Activated naive CD4-positive, alpha-beta T cell treated with anti-CD3 and anti-CD28 coated beads for 36 hours (primary cell): ENCODE data around the gene SEMG2. TPM values are rescaled to one million over a fixed set of nuclear protein-coding genes. Genes with fewer than 3 reads are reported as not detected.
A peak's percentile ranks its signal among the peaks of the same experiment; 100 is the strongest.

Experiments used
- CTCF ChIA-PET: fragments of 350-600 bp; sonication (Branson Sonifier 250); formaldehyde crosslinking; loops from one replicate; lab custom pipeline; 2021; ENCODE audit warnings: antibody characterized with exemption; lab: Charles Lee
- DNase-seq: peaks from one replicate; pipeline ENCODE4 v3.0.0-alpha.2; 2020
- H3K27ac Mint-ChIP-seq: one replicate; pipeline ENCODE4 v1.8.0; 2021; ENCODE audit warnings: mild to moderate bottlenecking, mixed read lengths
- H3K27me3 Mint-ChIP-seq: one replicate; pipeline ENCODE4 v1.8.0; 2021; ENCODE audit warnings: low read depth, mixed read lengths
- H3K36me3 Mint-ChIP-seq: one replicate; pipeline ENCODE4 v1.8.0; 2021; ENCODE audit warnings: low read depth, mixed read lengths
- H3K4me1 Mint-ChIP-seq: one replicate; pipeline ENCODE4 v1.8.0; 2021; ENCODE audit warnings: low read depth, mixed read lengths
- H3K4me3 Mint-ChIP-seq: one replicate; pipeline ENCODE4 v1.8.0; 2021; ENCODE audit warnings: mild to moderate bottlenecking, moderate library complexity, mixed read lengths
- H3K9me3 Mint-ChIP-seq: one replicate; pipeline ENCODE4 v1.8.0; 2021; ENCODE audit warnings: mixed read lengths
- intact Hi-C: fragments of 100-400 bp; cut with micrococcal nuclease; formaldehyde crosslinking; loops from one replicate; pipeline ENCODE4 v1.15.1; 2023
- total RNA-seq, 2 experiments: library from RNA; stranded (reverse); gene quantifications; one replicate each; pipeline ENCODE4 v1.2.3, GENCODE V29; 2021

The SEMG2 gene
- total RNA-seq, 2 experiments from 2014 or later, result not detected

DNA sequence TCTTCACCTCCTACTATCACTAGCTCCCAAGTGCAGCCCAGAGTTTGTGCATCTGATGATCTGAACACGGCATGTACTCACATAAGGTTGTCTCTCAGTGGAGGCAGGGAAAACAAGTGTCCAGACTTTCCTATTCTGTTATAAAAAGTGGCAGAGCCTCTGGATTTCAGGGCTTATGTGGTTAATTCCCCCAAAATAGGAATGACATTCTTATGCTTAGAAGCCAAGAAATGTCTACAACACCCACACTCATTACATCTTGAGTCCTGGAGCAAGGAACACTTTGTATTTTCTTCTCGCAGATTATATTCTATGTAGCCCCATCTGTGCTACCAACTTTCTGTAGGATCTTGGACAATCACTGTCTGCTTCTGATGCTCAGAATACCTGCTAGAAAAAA is 27.8 kb upstream of the SEMG2 start:
- H3K4me3 Mint-ChIP-seq, result no peak overlapping the region
- CTCF ChIA-PET, result no interaction called here
- no peaks in the 10 kb centered on the region for H3K9me3 Mint-ChIP-seq

GRCh38 chr20:45206725-45207124 is 14.4 kb upstream of the SEMG2 start, which contains the start of gene SEMG1:
SEMG1 (plus strand) TSS chr20:45207033; CDS start chr20:45207054, 21 bp downstream.
- intact Hi-C loops, result no loop called here
- no peaks in the 10 kb centered on the region for H3K4me1 Mint-ChIP-seq
- H3K9me3 Mint-ChIP-seq, result peaks cover 6% of the 10 kb centered on the region
- CTCF ChIA-PET, result no interaction called here
- no peak within 1 kb of the TSS for H3K4me3 Mint-ChIP-seq
- DNase-seq, result no peak
- no peak within 1 kb of the TSS for H3K27ac Mint-ChIP-seq
- peaks cover 24% of the 10 kb centered on the region for H3K27me3 Mint-ChIP-seq
- H3K36me3 Mint-ChIP-seq, result no peaks in the 10 kb centered on the region

More for the DNA sequence above, 27.8 kb upstream of the SEMG2 start:
- Mint-ChIP-seq H3K36me3 (no peaks in the 10 kb centered on the region), H3K4me1 (no peaks in the 10 kb centered on the region), H3K27me3 (peaks cover 5% of the 10 kb centered on the region), H3K27ac (no peak overlapping the region)
- intact Hi-C loops, result no loop called here
- DNase-seq, result no peak

GRCh38 chr20:45209924-45210323 is 11.2 kb upstream of the SEMG2 start:
- Mint-ChIP-seq H3K27me3 (peaks cover 24% of the 10 kb centered on the region), H3K9me3 (no peaks in the 10 kb centered on the region), H3K36me3 (no peaks in the 10 kb centered on the region), H3K27ac (no peak overlapping the region), H3K4me1 (no peaks in the 10 kb centered on the region), H3K4me3 (no peak overlapping the region)
- intact Hi-C loops, result no loop called here
- DNase-seq, result no peak
- CTCF ChIA-PET, result no interaction called here

DNA sequence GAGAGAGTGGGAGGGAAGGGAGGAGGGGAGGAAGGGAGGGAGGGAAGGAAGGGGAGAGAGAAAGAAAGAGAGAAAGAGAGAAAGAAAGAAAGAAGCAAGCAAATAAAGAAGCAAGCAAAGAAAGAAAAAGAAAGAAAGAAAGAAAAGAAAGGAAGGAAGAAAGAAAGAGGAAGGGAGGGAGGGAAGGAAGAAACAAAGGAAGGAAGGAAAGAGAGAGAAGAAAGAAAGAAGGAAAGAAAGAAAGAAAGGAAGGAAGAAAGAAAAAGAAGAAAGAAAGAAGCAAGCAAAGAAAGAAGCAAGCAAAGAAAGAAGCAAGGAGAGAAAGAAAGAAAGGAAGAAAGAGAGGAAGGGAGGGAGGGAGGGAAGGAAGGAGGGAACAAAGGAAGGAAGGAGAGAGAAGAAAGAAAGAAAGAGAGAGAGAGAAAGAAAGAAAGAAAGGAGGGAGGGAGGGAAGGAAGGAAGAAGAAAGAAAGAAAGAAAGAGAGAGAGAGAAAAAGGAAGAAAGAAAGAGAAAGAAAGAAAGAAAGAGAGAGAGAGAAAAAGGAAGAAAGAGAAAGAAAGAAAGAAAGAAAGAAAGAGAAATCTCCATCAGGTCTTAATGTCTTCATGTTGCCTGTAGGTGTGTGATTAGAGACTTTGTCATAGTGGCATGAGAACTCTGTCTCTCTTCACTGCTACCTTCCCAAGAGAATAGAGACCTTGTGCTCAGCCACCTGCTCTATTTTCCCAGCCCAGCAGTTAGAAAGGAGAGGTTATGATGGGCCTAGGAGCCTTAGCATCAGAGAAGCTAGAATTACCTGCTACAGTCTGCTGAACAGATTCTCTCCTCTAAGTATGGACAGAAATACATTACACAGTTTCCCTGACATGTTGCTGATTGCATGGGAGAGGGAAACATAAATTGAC is 9.4 kb upstream of the SEMG2 start:
- DNase-seq, result no peak
- no peaks in the 10 kb centered on the region for H3K4me1 Mint-ChIP-seq
- H3K9me3 Mint-ChIP-seq, result no peaks in the 10 kb centered on the region
- no peak overlapping the region for H3K4me3 Mint-ChIP-seq
- no peaks in the 10 kb centered on the region for H3K36me3 Mint-ChIP-seq
- H3K27ac Mint-ChIP-seq, result no peak overlapping the region
- intact Hi-C loops, result no loop called here
- peaks cover 12% of the 10 kb centered on the region for H3K27me3 Mint-ChIP-seq
- CTCF ChIA-PET, result no interaction called here

DNA sequence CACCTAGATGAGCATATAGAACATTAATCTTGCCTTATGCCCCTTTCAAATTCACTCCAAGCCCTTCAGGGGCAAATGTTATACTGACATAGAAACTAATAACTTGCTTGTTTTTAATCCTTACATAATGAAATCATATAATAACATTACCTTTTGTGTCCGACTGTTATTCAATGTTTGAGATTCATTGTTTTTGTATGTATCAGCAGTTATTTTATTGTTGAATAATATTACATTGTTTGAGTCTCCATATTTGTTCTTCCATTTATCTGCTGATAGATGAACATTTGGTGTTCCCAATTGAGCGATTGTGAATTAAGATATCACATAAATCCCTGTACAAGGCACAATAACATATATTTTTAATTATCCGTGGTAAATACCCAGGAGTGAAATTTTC is 8.3 kb upstream of the SEMG2 start:
- no peaks in the 10 kb centered on the region for H3K36me3 Mint-ChIP-seq
- intact Hi-C loops, result no loop called here
- H3K27ac Mint-ChIP-seq, result no peak overlapping the region
- no peak for DNase-seq
- no peak overlapping the region for H3K4me3 Mint-ChIP-seq
- H3K4me1 Mint-ChIP-seq, result no peaks in the 10 kb centered on the region
- H3K9me3 Mint-ChIP-seq, result no peaks in the 10 kb centered on the region
- CTCF ChIA-PET, result no interaction called here
- H3K27me3 Mint-ChIP-seq, result peaks cover 11% of the 10 kb centered on the region

DNA sequence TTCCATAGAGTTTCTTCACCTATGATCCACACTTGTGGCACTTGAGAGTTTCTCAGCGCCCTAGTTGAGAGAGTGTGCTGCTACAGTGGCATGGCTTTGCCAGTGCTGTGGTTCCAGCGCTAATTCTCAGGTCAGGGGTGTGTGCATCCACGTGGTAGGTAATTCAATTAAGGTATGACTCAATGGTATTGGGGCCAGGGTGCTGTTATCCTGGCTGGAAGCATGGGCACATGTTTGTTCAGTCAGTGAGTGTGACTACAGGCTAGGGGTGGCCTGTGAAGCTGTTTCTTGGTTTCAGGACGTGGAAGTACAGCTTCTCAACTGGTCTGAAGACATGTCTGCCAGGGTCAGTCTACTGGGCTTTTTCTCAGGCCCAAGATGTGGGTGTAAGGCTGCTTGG is 3.0 kb upstream of the SEMG2 start:
- no peaks in the 10 kb centered on the region for H3K4me1 Mint-ChIP-seq
- peaks cover 15% of the 10 kb centered on the region for H3K27me3 Mint-ChIP-seq
- no peaks in the 10 kb centered on the region for H3K9me3 Mint-ChIP-seq
- CTCF ChIA-PET, result interaction anchor here (1.7 kb wide), 1 partner anchor 79 kb away, joined by 4 read pairs; no protein-coding TSS in a partner anchor
- H3K36me3 Mint-ChIP-seq, result no peaks in the 10 kb centered on the region
- no peak overlapping the region for H3K4me3 Mint-ChIP-seq
- DNase-seq, result no peak
- no peak overlapping the region for H3K27ac Mint-ChIP-seq
- intact Hi-C loops, result no loop called here

DNA sequence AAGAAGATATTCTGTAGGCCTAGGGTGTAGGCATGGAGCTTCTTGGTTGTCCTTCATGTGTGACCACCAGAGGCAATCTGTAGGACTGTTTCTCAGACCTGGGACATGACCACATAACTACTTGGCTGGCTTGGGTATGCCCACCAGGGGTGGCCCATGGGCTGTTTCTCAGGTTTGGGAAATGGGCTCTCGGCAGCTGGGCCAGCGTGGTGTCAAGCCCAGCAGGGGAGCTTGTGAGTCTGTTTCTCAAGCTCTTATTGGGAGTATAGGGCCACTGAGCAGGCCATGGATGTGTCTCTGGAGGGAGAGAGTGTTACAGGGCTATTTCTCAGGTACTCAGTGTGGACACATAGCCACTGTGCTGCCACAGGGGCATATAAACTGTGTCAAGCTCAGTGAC is 2.5 kb upstream of the SEMG2 start:
- intact Hi-C loops, result no loop called here
- Mint-ChIP-seq H3K4me3 (no peak overlapping the region), H3K4me1 (no peaks in the 10 kb centered on the region), H3K9me3 (no peaks in the 10 kb centered on the region), H3K27me3 (peaks cover 15% of the 10 kb centered on the region), H3K36me3 (no peaks in the 10 kb centered on the region), H3K27ac (no peak overlapping the region)
- CTCF ChIA-PET, result interaction anchor here (1.7 kb wide), 1 partner anchor 79 kb away, joined by 4 read pairs; no protein-coding TSS in a partner anchor
- no peak for DNase-seq

GRCh38 chr20:45223136-45223535 is 2.0 kb downstream of the SEMG2 start:
- Mint-ChIP-seq H3K27ac (no peak overlapping the region), H3K4me1 (no peaks in the 10 kb centered on the region), H3K9me3 (no peaks in the 10 kb centered on the region), H3K27me3 (peaks cover 10% of the 10 kb centered on the region), H3K4me3 (no peak overlapping the region), H3K36me3 (no peaks in the 10 kb centered on the region)
- no peak for DNase-seq
- intact Hi-C loops, result loop anchor here (10.0 kb wide), 1 partner anchor 88 kb away; no protein-coding TSS in a partner anchor
- CTCF ChIA-PET, result no interaction called here

GRCh38 chr20:45226287-45226686 is 5.1 kb downstream of the SEMG2 start:
- CTCF ChIA-PET, result interaction anchor here (1.1 kb wide), 1 partner anchor 86 kb away, joined by 3 read pairs; no protein-coding TSS in a partner anchor
- H3K27ac Mint-ChIP-seq, result no peak overlapping the region
- intact Hi-C loops, result loop anchor here (10.0 kb wide), 1 partner anchor 91 kb away; no protein-coding TSS in a partner anchor
- no peaks in the 10 kb centered on the region for H3K9me3 Mint-ChIP-seq
- no peak overlapping the region for H3K4me3 Mint-ChIP-seq
- no peaks in the 10 kb centered on the region for H3K4me1 Mint-ChIP-seq
- no peaks in the 10 kb centered on the region for H3K36me3 Mint-ChIP-seq
- no peak for DNase-seq
- H3K27me3 Mint-ChIP-seq, result peaks cover 12% of the 10 kb centered on the region

DNA sequence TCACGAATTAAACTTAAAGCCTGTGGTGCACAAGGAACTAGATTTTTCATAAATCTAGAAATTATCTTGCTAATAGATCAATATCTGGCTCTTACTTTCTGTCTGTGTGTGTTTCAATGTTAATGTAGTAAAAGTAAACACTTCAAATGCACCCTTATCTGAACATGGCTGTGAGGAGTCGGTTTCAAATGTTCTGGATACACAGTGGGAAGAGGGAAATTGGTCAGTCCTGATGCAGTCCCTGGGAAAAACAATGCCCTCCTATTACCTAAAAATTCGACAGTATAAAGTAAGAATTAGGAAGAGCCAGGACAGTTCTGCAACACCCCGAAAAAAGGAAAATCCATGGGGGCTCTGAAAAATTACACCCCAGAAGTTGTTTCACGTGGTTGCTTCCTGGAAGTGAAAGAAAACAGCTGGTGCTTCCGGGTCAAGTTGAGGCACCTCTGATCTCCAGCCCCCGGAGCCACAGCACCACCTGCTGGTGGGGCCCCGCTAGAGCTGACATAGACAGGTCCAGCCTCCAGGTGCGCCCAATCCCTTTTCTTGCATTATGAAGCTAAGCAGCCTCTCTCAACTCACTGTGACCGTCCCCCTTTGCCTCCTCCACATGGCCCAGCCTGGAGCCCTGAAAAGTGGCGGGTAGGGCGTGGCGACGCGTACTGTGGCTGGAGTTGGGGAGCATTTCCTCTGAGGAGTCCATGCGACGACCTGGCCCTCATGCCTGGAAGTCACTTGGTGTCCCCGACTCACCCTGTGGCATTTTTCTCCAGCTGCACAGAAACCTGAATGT is 8.3 kb downstream of the SEMG2 start:
- Mint-ChIP-seq H3K4me1 (no peaks in the 10 kb centered on the region), H3K9me3 (peaks cover 4% of the 10 kb centered on the region), H3K27me3 (peaks cover 25% of the 10 kb centered on the region), H3K4me3 (no peak overlapping the region), H3K27ac (no peak overlapping the region), H3K36me3 (no peaks in the 10 kb centered on the region)
- CTCF ChIA-PET, result interaction anchor here (0.6 to 1.2 kb wide), 12 partner anchors 16 to 186 kb away, joined by 3 to 5 read pairs (median 4); no protein-coding TSS in a partner anchor
- intact Hi-C loops, result loop anchor here (2.0 to 10.0 kb wide), 2 partner anchors 95 to 133 kb away; no protein-coding TSS in a partner anchor
- DNase-seq, result peak; percentile 69

- CTCF ChIA-PET, result no interaction called here
- Mint-ChIP-seq H3K4me3 (no peak overlapping the region), H3K27ac (no peak overlapping the region), H3K27me3 (peaks cover 29% of the 10 kb centered on the region), H3K36me3 (no peaks in the 10 kb centered on the region), H3K9me3 (peaks cover 5% of the 10 kb centered on the region), H3K4me1 (no peaks in the 10 kb centered on the region)
- intact Hi-C loops, result no loop called here
- no peak for DNase-seq
These were observed 9.5 kb downstream of the SEMG2 start for GRCh38 chr20:45230631-45231030.

GRCh38 chr20:45235995-45236394 is 14.8 kb downstream of the SEMG2 start:
- H3K27ac Mint-ChIP-seq, result no peak overlapping the region
- no peak overlapping the region for H3K4me3 Mint-ChIP-seq
- intact Hi-C loops, result no loop called here
- peaks cover 34% of the 10 kb centered on the region for H3K27me3 Mint-ChIP-seq
- CTCF ChIA-PET, result interaction anchor here (1.1 kb wide), 1 partner anchor 56 kb away, joined by 3 read pairs; no protein-coding TSS in a partner anchor
- no peaks in the 10 kb centered on the region for H3K4me1 Mint-ChIP-seq
- H3K36me3 Mint-ChIP-seq, result no peaks in the 10 kb centered on the region
- DNase-seq, result no peak
- H3K9me3 Mint-ChIP-seq, result peaks cover 5% of the 10 kb centered on the region
